K562 (cell line): ENCODE data around the gene WBP1. TPM values are rescaled to one million over a fixed set of nuclear protein-coding genes. Genes with fewer than 3 reads are reported as not detected.
A peak's percentile ranks its signal among the peaks of the same experiment; 100 is the strongest.

Source experiments
- CSDE1 ChIP-seq, 2 experiments: fragments of 450-650 bp; IDR thresholded peaks; 2 replicates each; pipeline ENCODE4 v1.6.1; 2016; ENCODE audit warnings: mild to moderate bottlenecking in 1 of 2
- CXXC5 ChIP-seq: fragments of 250-450 bp; sonication (Bioruptor Pico); IDR thresholded peaks from 2 replicates; pipeline ENCODE4 v1.8.0; 2022; ENCODE audit warnings: inconsistent platforms, mild to moderate bottlenecking, moderate library complexity
- FOXA1 ChIP-seq: fragments of 450-650 bp; IDR thresholded peaks from 2 replicates; pipeline ENCODE4 v1.6.1; 2016; ENCODE audit warnings: mild to moderate bottlenecking, borderline replicate concordance
- GTF2A2 ChIP-seq: IDR thresholded peaks from 2 replicates; pipeline ENCODE4 v1.6.1; 2016; ENCODE audit warnings: mild to moderate bottlenecking, missing genetic modification characterization, missing compliant biosample characterization
- HDAC1 ChIP-seq, 2 experiments: fragments of 450-650 bp; IDR thresholded peaks; 2 replicates each; pipeline ENCODE4 v1.6.1; 2016 to 2017; ENCODE audit warnings: inconsistent platforms in 1 of 2, mild to moderate bottlenecking in 1 of 2, moderate library complexity in 1 of 2
- HMGXB4 ChIP-seq: sonication (generic); formaldehyde crosslinking; IDR thresholded peaks from 2 replicates; pipeline ENCODE4 v1.8.1; 2023; ENCODE audit warnings: mild to moderate bottlenecking, missing genetic modification reagents
- IRF2 ChIP-seq: sonication (generic); formaldehyde crosslinking; IDR thresholded peaks from 2 replicates; pipeline ENCODE4 v1.8.1; 2022; ENCODE audit warnings: mild to moderate bottlenecking, missing genetic modification reagents
- KAT7 ChIP-seq: sonication (generic); formaldehyde crosslinking; IDR thresholded peaks from 2 replicates; pipeline ENCODE4 v1.8.0; 2022; ENCODE audit warnings: missing genetic modification reagents, mild to moderate bottlenecking, borderline replicate concordance
- NKRF ChIP-seq: fragments of 450-650 bp; IDR thresholded peaks from 2 replicates; pipeline ENCODE4 v1.6.1; 2016; ENCODE audit warnings: borderline replicate concordance
- NR4A1 ChIP-seq, 2 experiments: fragments of 250-450 bp in 1 of 2; fragments of 450-650 bp in 1 of 2; sonication (Bioruptor Pico) in 1 of 2; IDR thresholded peaks; 2 replicates each; pipeline versions ENCODE4 v1.4.0 to v1.6.1; 2016 to 2020; ENCODE audit warnings: mild to moderate bottlenecking in 2 of 2, missing compliant biosample characterization in 1 of 2, missing genetic modification characterization in 1 of 2, moderate library complexity in 1 of 2
- POLR2AphosphoS2 ChIP-seq: IDR thresholded peaks from 2 replicates; pipeline ENCODE4 v1.6.1; 2012; ENCODE audit warnings: low read length, improper control_type of control experiment
- PURB ChIP-seq: sonication (generic); formaldehyde crosslinking; IDR thresholded peaks from 2 replicates; pipeline ENCODE4 v1.9.0; 2021; ENCODE audit warnings: low read depth, mild to moderate bottlenecking, missing genetic modification reagents
- SIRT6 ChIP-seq: IDR thresholded peaks from one replicate; pipeline ENCODE4 v1.6.1; 2012; ENCODE audit warnings: low read depth, mild to moderate bottlenecking, control low read depth, inconsistent platforms, low read length, moderate library complexity
- SNAPC5 ChIP-seq: fragments of 250-450 bp; sonication (Bioruptor Pico); IDR thresholded peaks from 2 replicates; pipeline ENCODE4 v1.8.0; 2021; ENCODE audit warnings: moderate library complexity, mild to moderate bottlenecking, inconsistent platforms
- ZNF197 ChIP-seq: fragments of 200-800 bp; sonication (Bioruptor generic); IDR thresholded peaks from 2 replicates; pipeline ENCODE4 v1.6.1; 2016; ENCODE audit warnings: low read depth, missing genetic modification characterization, missing compliant biosample characterization
- ZNF609 ChIP-seq: sonication (generic); formaldehyde crosslinking; IDR thresholded peaks from 2 replicates; pipeline ENCODE4 v1.8.1; 2023; ENCODE audit warnings: missing genetic modification reagents, mild to moderate bottlenecking, borderline replicate concordance
- polyA plus RNA-seq, 8 experiments: library from polyadenylated mRNA; depleted of rRNA in 4 of 8; stranded (reverse) in 5 of 8; unstranded in 3 of 8; fragments of >200 nt; fragmentation: Nextera tagmentation in 2 of 8; fragmentation: Illumina TruSeq in 1 of 8; extraction: Ambion mirVana in 2 of 8; extraction: Trizol in 1 of 8; gene quantifications; 2 replicates each; pipeline versions ENCODE4 v1.2.1 to v1.2.3, GENCODE V29; 2011 to 2014; ENCODE audit warnings: inconsistent platforms in 1 of 8, missing spikeins in 1 of 8
- total RNA-seq, 7 experiments: library from RNA; depleted of rRNA in 6 of 7; stranded (reverse); fragments of >200 nt in 6 of 7; fragmentation: Illumina TruSeq in 2 of 7; extraction: Trizol in 2 of 7; gene quantifications; 2 replicates each; pipeline versions ENCODE4 v1.2.1 to v1.2.3, GENCODE V29; 2011 to 2021; ENCODE audit warnings: low replicate concordance in 1 of 7

WBP1 gene
- total and polyA plus RNA-seq, 9 of the 15 experiments (the other 6 are each of a cell fraction or from before 2014, with no cell fraction given), result 1.9 to 27.7 (median 14.2) TPM

GRCh38 chr2:74507145-74507925, 49.1 kb downstream of the WBP1 start, which contains the start of gene PCGF1 (continued):
- TF ChIP-seq KAT7 (CRISPR knock-in tag), result 0 out of 2 replicates have a peak, but pooled peaks have one; percentile 54
- 0 out of 2 replicates have a peak, but pooled peaks have one; percentile 27 for TF ChIP-seq ZNF609
- TF ChIP-seq NKRF, result peak; percentile 74
- no peak for TF ChIP-seq NR4A1 (CRISPR knock-in tag; IDR thresholded peaks at IDR 0.05)
- no peak for TF ChIP-seq NR4A1 (tag; IDR thresholded peaks at IDR 0.05)
- TF ChIP-seq ZNF197 (CRISPR knock-in tag), result no peak
- peak; percentile 95; the same call in 1 of the 2 replicates for TF ChIP-seq POLR2AphosphoS2
- peak; percentile 63; the same call in 1 of the 2 replicates for TF ChIP-seq HMGXB4
- TF ChIP-seq SNAPC5 (CRISPR knock-in tag), result no peak
- TF ChIP-seq HDAC1 (IDR thresholded peaks at IDR 0.05), result peak in 1 of 2 experiments; percentile 89; a peak in 2 of 4 replicates
- no peak for TF ChIP-seq FOXA1
- peak; percentile 74 for TF ChIP-seq CXXC5 (CRISPR knock-in tag)
- no peak for TF ChIP-seq PURB (CRISPR knock-in tag)
- TF ChIP-seq CSDE1 (IDR thresholded peaks at IDR 0.05), result peak in 1 of 2 experiments; percentile 59; a peak in 2 of 4 replicates
- no peak for TF ChIP-seq SIRT6
- TF ChIP-seq IRF2 (CRISPR knock-in tag), result no peak
- TF ChIP-seq GTF2A2 (tag), result no peak
